PC-3 (cell line): Measurements from ENCODE around the gene ZBTB22. TPM values are rescaled to one million over a fixed set of nuclear protein-coding genes. Genes with fewer than 3 reads are reported as not detected.

Source experiments
- ATAC-seq: fragments of 200-7000 bp; cut with Tn5 transposase; 2 replicates; pipeline ENCODE4 v1.9.1; 2020; ENCODE audit warnings: mild to moderate bottlenecking, moderate library complexity
- BruUV-seq: library from RNA; stranded (reverse); fragments of 400-500 nt; replicated peaks from 2 replicates; lab custom pipeline; 2021; lab: Mats Ljungman, UMichigan
- CTCF ChIA-PET: fragments of 300-600 bp; sonication (Branson Sonifier 250); formaldehyde crosslinking; loops from one replicate; lab custom pipeline; 2022; ENCODE audit warnings: antibody characterized with exemption; lab: Charles Lee
- POLR2A ChIA-PET: fragments of 300-600 bp; sonication (Branson Sonifier 250); formaldehyde crosslinking; loops from one replicate; lab custom pipeline; 2022; ENCODE audit warnings: antibody characterized with exemption; ENCODE audit not compliant: unreplicated experiment; lab: Charles Lee
- DNase-seq: peaks from one replicate; pipeline ENCODE4 v3.0.0-alpha.2; 2015
- H2AFZ ChIP-seq: fragments of 300-600 bp; sonication (generic); 2 replicates; pipeline ENCODE4 v1.6.0; 2016; ENCODE audit warnings: antibody characterized with exemption, low read length
- H3F3A ChIP-seq: fragments of 300-600 bp; sonication (generic); one replicate; pipeline ENCODE4 v1.6.0; 2017; ENCODE audit warnings: antibody characterized with exemption, low read length, control low read depth, mild to moderate bottlenecking; ENCODE audit not compliant: unreplicated experiment
- H3K27ac ChIP-seq: fragments of 300-600 bp; sonication (generic); 2 replicates; pipeline ENCODE4 v1.5.1; 2016; ENCODE audit warnings: mild to moderate bottlenecking, low read length
- H3K27me3 ChIP-seq: fragments of 300-600 bp; sonication (generic); 2 replicates; pipeline ENCODE4 v1.6.1; 2016; ENCODE audit warnings: low read length, mixed read lengths
- H3K36me3 ChIP-seq: fragments of 300-600 bp; sonication (generic); 2 replicates; pipeline ENCODE4 v1.6.1; 2016; ENCODE audit warnings: low read depth, mixed run types, low read length, mixed read lengths
- H3K4me1 ChIP-seq: fragments of 300-600 bp; sonication (generic); 2 replicates; pipeline ENCODE4 v1.5.1; 2016; ENCODE audit warnings: low read length; ENCODE audit not compliant: insufficient read depth
- H3K4me2 ChIP-seq: fragments of 300-600 bp; sonication (generic); 2 replicates; pipeline ENCODE4 v1.6.0; 2016; ENCODE audit warnings: low read length
- H3K4me3 ChIP-seq: fragments of 300-600 bp; sonication (generic); 2 replicates; pipeline ENCODE4 v1.5.1; 2016; ENCODE audit warnings: mild to moderate bottlenecking, low read length, mixed read lengths
- H3K79me2 ChIP-seq: fragments of 300-600 bp; sonication (generic); 2 replicates; pipeline ENCODE4 v1.6.1; 2017; ENCODE audit warnings: low read length, mixed read lengths
- H3K9ac ChIP-seq: fragments of 300-600 bp; sonication (generic); 2 replicates; pipeline ENCODE4 v1.6.0; 2016; ENCODE audit warnings: mild to moderate bottlenecking, low read length
- H3K9me2 ChIP-seq: fragments of 300-600 bp; sonication (generic); replicated peaks from 2 replicates; pipeline ENCODE4 v1.6.1; 2016; ENCODE audit warnings: mixed run types, low read length, mixed read lengths
- H3K9me3 ChIP-seq: fragments of 300-600 bp; sonication (generic); 2 replicates; pipeline ENCODE4 v1.6.1; 2016; ENCODE audit warnings: low read length, mixed read lengths
- H4K20me1 ChIP-seq: fragments of 300-600 bp; sonication (generic); 2 replicates; pipeline ENCODE4 v1.6.1; 2016; ENCODE audit warnings: low read length, mixed read lengths
- CTCF ChIP-seq: fragments of 300-600 bp; sonication (generic); conservative IDR thresholded peaks from 2 replicates; pipeline ENCODE4 v1.5.1; 2017; ENCODE audit warnings: antibody characterized with exemption, low read depth, mild to moderate bottlenecking, low read length
- EZH2 ChIP-seq: fragments of 300-600 bp; sonication (generic); IDR thresholded peaks from one replicate; pipeline ENCODE4 v1.6.1; 2017; ENCODE audit warnings: antibody characterized with exemption, mild to moderate bottlenecking, low read length; ENCODE audit not compliant: unreplicated experiment
- EZH2phosphoT487 ChIP-seq: fragments of 300-600 bp; sonication (generic); IDR thresholded peaks from 2 replicates; pipeline ENCODE4 v1.6.1; 2018; ENCODE audit warnings: mild to moderate bottlenecking, antibody characterized with exemption, low read length, borderline replicate concordance
- intact Hi-C: fragments of 100-400 bp; cut with micrococcal nuclease; formaldehyde crosslinking; loops from 2 replicates; pipeline ENCODE4 v1.9.0; 2023
- total RNA-seq: library from RNA; depleted of rRNA; stranded (reverse); fragments of >200 nt; gene quantifications from 2 replicates; pipeline ENCODE4 v1.2.3, GENCODE V29; 2014

Gene ZBTB22
- total RNA-seq, 1 experiment from 2014 or later = 18.8 TPM

GRCh38 chr6:33278810-33279209, 38.7 kb downstream of the ZBTB22 start:
- Histone ChIP-seq H3K79me2 (peaks cover 20% of the 10 kb centered on the region), H3K4me2 (no peak overlapping the region), H3K9me2 (no peaks in the 10 kb centered on the region), H3K4me1 (peaks cover 35% of the 10 kb centered on the region), H3K27me3 (no peaks in the 10 kb centered on the region), H2AFZ (no peak overlapping the region), H3K36me3 (peaks cover 34% of the 10 kb centered on the region), H3K9me3 (no peaks in the 10 kb centered on the region), H3K9ac (no peak overlapping the region), H3K27ac (no peak overlapping the region), H3F3A (peaks cover 27% of the 10 kb centered on the region), H4K20me1 (peaks cover 21% of the 10 kb centered on the region), H3K4me3 (no peak overlapping the region)
- CTCF ChIA-PET = interaction anchor here (0.6 kb wide), 1 partner anchor 966 kb away, joined by 3 read pairs; no protein-coding TSS in a partner anchor
- ATAC-seq = no peak
- no peak for DNase-seq
- POLR2A ChIA-PET = no interaction called here
- TF ChIP-seq EZH2phosphoT487 = no peak
- intact Hi-C loops = loop anchor here (10.0 kb wide), 1 partner anchor 74 kb away; the partner anchor contains the start of genes HSD17B8, RING1, RXRB and SLC39A7
- no TSS peak for BruUV-seq

GRCh38 chr6:33278392-33278741, 39.2 kb downstream of the ZBTB22 start:
- Histone ChIP-seq H3K9ac (no peak overlapping the region), H3K79me2 (peaks cover 24% of the 10 kb centered on the region), H3K4me3 (no peak overlapping the region), H3K27me3 (no peaks in the 10 kb centered on the region), H3K4me1 (peaks cover 40% of the 10 kb centered on the region), H4K20me1 (peaks cover 26% of the 10 kb centered on the region), H3K4me2 (no peak overlapping the region), H3K27ac (no peak overlapping the region), H3K36me3 (peaks cover 38% of the 10 kb centered on the region), H3F3A (peaks cover 29% of the 10 kb centered on the region), H3K9me3 (no peaks in the 10 kb centered on the region), H2AFZ (no peak overlapping the region), H3K9me2 (no peaks in the 10 kb centered on the region)
- ATAC-seq (no peak), DNase-seq (no peak)
- POLR2A ChIA-PET = no interaction called here
- no TSS peak for BruUV-seq
- CTCF ChIA-PET = interaction anchor here (0.6 kb wide), 1 partner anchor 966 kb away, joined by 3 read pairs; no protein-coding TSS in a partner anchor
- intact Hi-C loops = loop anchor here (10.0 kb wide), 1 partner anchor 74 kb away; the partner anchor contains the start of genes HSD17B8, RING1, RXRB and SLC39A7
- TF ChIP-seq CTCF (no peak), EZH2phosphoT487 (no peak), EZH2 (no peak)

GRCh38 chr6:33277663-33278391, 39.7 kb downstream of the ZBTB22 start:
- BruUV-seq = no TSS peak
- Histone ChIP-seq H3K27ac (peak overlapping the region; percentile 77), H3K4me1 (peaks cover 42% of the 10 kb centered on the region), H2AFZ (no peak overlapping the region), H3K9me2 (no peaks in the 10 kb centered on the region), H3K79me2 (peaks cover 30% of the 10 kb centered on the region), H3K27me3 (no peaks in the 10 kb centered on the region), H3K9ac (peak overlapping the region; percentile 71), H4K20me1 (peaks cover 31% of the 10 kb centered on the region), H3F3A (peaks cover 29% of the 10 kb centered on the region), H3K4me3 (peak overlapping the region; percentile 87), H3K36me3 (peaks cover 40% of the 10 kb centered on the region), H3K9me3 (no peaks in the 10 kb centered on the region), H3K4me2 (peak overlapping the region; percentile 98)
- ChIA-PET POLR2A (interaction anchor here (0.8 kb wide), 1 partner anchor 30 kb away, joined by 7 read pairs; no protein-coding TSS in a partner anchor), CTCF (interaction anchor here (0.6 to 1.6 kb wide), 2 partner anchors 40 to 967 kb away, joined by 3 to 18 read pairs; partner anchors contain the start of gene ZBTB22)
- DNase-seq (no peak), ATAC-seq (no peak; the same call in 1 of the 2 replicates)
- TF ChIP-seq EZH2phosphoT487 (no peak), CTCF (peak; percentile 24; the same call in 1 of the 2 replicates)
- intact Hi-C loops = loop anchor here (10.0 kb wide), 1 partner anchor 73 kb away; the partner anchor contains the start of genes HSD17B8, RING1, RXRB and SLC39A7
